HepG2 (cell line): ENCODE measurements around the gene PRR33. TPM values are rescaled to one million over a fixed set of nuclear protein-coding genes. Genes with fewer than 3 reads are reported as not detected.

ENCODE experiments used
- ATAC-seq: fragments of 200-7000 bp; cut with Tn5 transposase; 3 replicates; pipeline ENCODE4 v1.9.1; 2020; ENCODE audit warnings: mild to moderate bottlenecking, moderate library complexity
- BruUV-seq: library from RNA; stranded (reverse); fragments of 400-500 nt; replicated peaks from 2 replicates; lab custom pipeline; 2021; lab: Mats Ljungman, UMichigan
- CTCF ChIA-PET: fragments of 300-600 bp; formaldehyde crosslinking; extraction: SDS; loops from one replicate; lab custom pipeline; 2021; ENCODE audit warnings: low total read pairs, inconsistent platforms, low intra/inter-chr PET ratio; lab: Yijun Ruan, JAX
- POLR2A ChIA-PET: fragments of 350-600 bp; sonication (Branson Sonifier 250); formaldehyde crosslinking; loops from one replicate; lab custom pipeline; 2020; ENCODE audit warnings: antibody characterized with exemption, inconsistent platforms; lab: Yijun Ruan, JAX
- DNase-seq: peaks from one replicate; pipeline ENCODE4 v3.0.0-alpha.2; 2015; ENCODE audit warnings: low spot score
- FAIRE-seq: peaks from 3 replicates; lab custom pipeline; 2011; peaks lifted over from hg19 to GRCh38; lab: Jason Lieb, UNC
- H2AFZ ChIP-seq: one replicate; pipeline ENCODE4 v1.6.1; 2011; ENCODE audit warnings: low read length, inconsistent platforms
- H3K27ac ChIP-seq: fragments of 300-600 bp; 3 replicates; pipeline ENCODE4 v1.8.0; 2011; ENCODE audit warnings: mixed run types, mild to moderate bottlenecking, mixed read lengths, low read length, inconsistent platforms; ENCODE audit not compliant: insufficient read depth; ENCODE audit errors: extremely low read length
- H3K27me3 ChIP-seq, 2 experiments: fragments of 200-600 bp in 1 of 2; 2 replicates in 1 of 2; 3 replicates in 1 of 2; pipeline versions ENCODE4 v1.6.0 to v1.8.0; 2011; ENCODE audit warnings: low read length in 2 of 2, mild to moderate bottlenecking in 2 of 2, moderate library complexity in 2 of 2, inconsistent platforms in 1 of 2; ENCODE audit not compliant: insufficient read depth in 2 of 2, control insufficient read depth in 1 of 2
- H3K36me3 ChIP-seq, 2 experiments: fragments of 200-600 bp in 1 of 2; replicated peaks in 1 of 2; 2 replicates in 1 of 2; 3 replicates in 1 of 2; pipeline versions ENCODE4 v1.5.1 to v1.8.0; 2011; ENCODE audit warnings: low read length in 2 of 2, inconsistent platforms in 1 of 2; ENCODE audit not compliant: insufficient read depth in 2 of 2, control insufficient read depth in 1 of 2
- H3K4me1 ChIP-seq: 2 replicates; pipeline ENCODE4 v1.5.1; 2012; ENCODE audit warnings: low read length, inconsistent platforms; ENCODE audit not compliant: insufficient read depth
- H3K4me2 ChIP-seq: 2 replicates; pipeline ENCODE4 v1.6.0; 2011; ENCODE audit warnings: low read depth, low read length, inconsistent platforms
- H3K4me3 ChIP-seq, 3 experiments: fragments of 200-600 bp in 1 of 3; sonication (generic), shearing (Covaris generic) in 1 of 3; replicated peaks in 1 of 3; 2 replicates each; pipeline ENCODE4 v1.5.1; 2011 to 2016; ENCODE audit warnings: low read length in 3 of 3, inconsistent platforms in 2 of 3, low read depth in 2 of 3, mild to moderate bottlenecking in 2 of 3, control low read depth in 1 of 3, mixed read lengths in 1 of 3; ENCODE audit not compliant: insufficient read depth in 1 of 3
- H3K79me2 ChIP-seq: one replicate; pipeline ENCODE4 v1.6.1; 2011; ENCODE audit warnings: low read length, inconsistent platforms; ENCODE audit not compliant: insufficient read depth
- H3K9ac ChIP-seq: 2 replicates; pipeline ENCODE4 v1.6.0; 2011; ENCODE audit warnings: mild to moderate bottlenecking, low read depth, low read length, inconsistent platforms; ENCODE audit not compliant: insufficient read depth
- H3K9me3 ChIP-seq: 2 replicates; pipeline ENCODE4 v1.5.1; 2012; ENCODE audit warnings: mild to moderate bottlenecking, low read length
- H4K20me1 ChIP-seq: 2 replicates; pipeline ENCODE4 v1.6.0; 2011; ENCODE audit warnings: inconsistent platforms, mild to moderate bottlenecking, low read length, moderate library complexity; ENCODE audit not compliant: insufficient read depth
- IKZF4 ChIP-seq: sonication (generic); formaldehyde crosslinking; IDR thresholded peaks from 2 replicates; pipeline ENCODE4 v1.5.1; 2020; ENCODE audit warnings: borderline replicate concordance, mild to moderate bottlenecking, low read depth, missing genetic modification reagents; ENCODE audit errors: not compliant biosample characterization
- MAFG ChIP-seq: sonication (generic); formaldehyde crosslinking; IDR thresholded peaks from 2 replicates; pipeline ENCODE4 v1.5.1; 2020; ENCODE audit warnings: mild to moderate bottlenecking, missing genetic modification reagents
- NR3C1 ChIP-seq: sonication (generic); formaldehyde crosslinking; IDR thresholded peaks from 2 replicates; pipeline ENCODE4 v1.4.0; 2020; ENCODE audit warnings: missing genetic modification reagents
- XBP1 ChIP-seq: sonication (generic); formaldehyde crosslinking; IDR thresholded peaks from 2 replicates; pipeline ENCODE4 v1.5.0; 2020; ENCODE audit warnings: missing genetic modification reagents
- WGBS: methylation state at CpG from one replicate; pipeline ENCODE4 v1.1.6; 2017; ENCODE audit warnings: low lambda C conversion rate; 5-methylcytosine and 5-hydroxymethylcytosine counted together
- in situ Hi-C: cut with HindIII; loops from 2 replicates; pipeline ENCODE4 v1.10.0; 2017; ENCODE audit warnings: low pct_unique_long_range_greater_than_20kb; ENCODE audit not compliant: extremely low pct_ligation_motif_present
- intact Hi-C: fragments of 100-400 bp; cut with micrococcal nuclease; formaldehyde crosslinking; loops from one replicate; pipeline ENCODE4 v1.10.0; 2022; ENCODE audit not compliant: unreplicated experiment
- polyA plus RNA-seq, 8 experiments: library from polyadenylated mRNA; depleted of rRNA in 3 of 8; stranded (reverse) in 7 of 8; unstranded in 1 of 8; fragments of >200 nt; fragmentation: Illumina TruSeq in 4 of 8; extraction: Trizol in 4 of 8; gene quantifications; 2 replicates each; pipeline versions ENCODE4 v1.2.1 to v1.2.3, GENCODE V29; 2011 to 2016; ENCODE audit warnings: low read depth in 4 of 8, missing spikeins in 1 of 8, mixed read lengths in 1 of 8; ENCODE audit not compliant: insufficient read depth in 1 of 8
- total RNA-seq, 5 experiments: library from RNA; depleted of rRNA; stranded (reverse); fragments of >200 nt; fragmentation: Illumina TruSeq; extraction: Trizol; gene quantifications; 2 replicates each; pipeline ENCODE4 v1.2.3, GENCODE V29; 2016; ENCODE audit warnings: low read depth in 1 of 5
- TF ChIP-seq, protein P1 (sequence below): IDR thresholded peaks from 2 replicates; pipeline ENCODE4 v1.6.1; 2012; ENCODE audit warnings: low read length, improper control_type of control experiment
- TF ChIP-seq, protein P2 (sequence below): sonication (generic); formaldehyde crosslinking; IDR thresholded peaks from 2 replicates; pipeline ENCODE4 v1.4.0; 2020; ENCODE audit warnings: low read depth, missing genetic modification reagents

The PRR33 gene
- total and polyA plus RNA-seq, 2 of the 13 experiments (the other 11 are each of a cell fraction or from before 2014, with no cell fraction given): not detected

DNA sequence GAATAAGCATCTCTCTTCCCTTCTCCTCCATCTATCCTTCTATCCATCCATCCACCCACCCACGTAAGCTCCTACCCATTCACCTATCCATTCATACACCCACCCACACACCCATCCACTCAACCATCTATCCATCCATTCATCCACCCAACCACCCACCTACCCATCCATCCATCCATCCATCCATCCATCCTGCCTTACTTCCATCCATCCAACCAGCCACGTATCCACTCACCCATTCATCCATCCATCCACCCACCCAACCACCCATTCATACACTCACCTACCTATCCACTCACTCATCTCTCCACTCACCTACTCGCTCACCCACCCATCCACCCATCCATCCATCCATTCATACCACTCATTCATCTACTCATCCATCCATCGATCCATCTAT is 41.0 kb upstream of the PRR33 start:
- Histone ChIP-seq H3K4me1 (no peaks in the 10 kb centered on the region), H3K27me3 (peaks cover 24 to 73% of the 10 kb centered on the region in 2 experiments), H3K27ac (no peak overlapping the region), H3K4me3 (no peak overlapping the region), H3K4me2 (no peak overlapping the region), H3K9ac (no peak overlapping the region), H3K9me3 (no peaks in the 10 kb centered on the region), H3K79me2 (no peaks in the 10 kb centered on the region), H4K20me1 (no peaks in the 10 kb centered on the region), H2AFZ (no peak overlapping the region), H3K36me3 (no peaks in the 10 kb centered on the region)
- intact Hi-C loops (no loop called here), in situ Hi-C loops (no loop called here)
- FAIRE-seq (no peak), ATAC-seq (no peak), DNase-seq (no peak)
- ChIA-PET CTCF (no interaction called here), POLR2A (no interaction called here)
- no TSS peak for BruUV-seq
- WGBS: 18% methylated on average over 4 of the region's 4 CpGs
- TF ChIP-seq XBP1 (CRISPR knock-in tag) (no peak), MAFG (no peak), IKZF4 (CRISPR knock-in tag) (no peak), NR3C1 (no peak)
- TF ChIP-seq, protein P1, sequence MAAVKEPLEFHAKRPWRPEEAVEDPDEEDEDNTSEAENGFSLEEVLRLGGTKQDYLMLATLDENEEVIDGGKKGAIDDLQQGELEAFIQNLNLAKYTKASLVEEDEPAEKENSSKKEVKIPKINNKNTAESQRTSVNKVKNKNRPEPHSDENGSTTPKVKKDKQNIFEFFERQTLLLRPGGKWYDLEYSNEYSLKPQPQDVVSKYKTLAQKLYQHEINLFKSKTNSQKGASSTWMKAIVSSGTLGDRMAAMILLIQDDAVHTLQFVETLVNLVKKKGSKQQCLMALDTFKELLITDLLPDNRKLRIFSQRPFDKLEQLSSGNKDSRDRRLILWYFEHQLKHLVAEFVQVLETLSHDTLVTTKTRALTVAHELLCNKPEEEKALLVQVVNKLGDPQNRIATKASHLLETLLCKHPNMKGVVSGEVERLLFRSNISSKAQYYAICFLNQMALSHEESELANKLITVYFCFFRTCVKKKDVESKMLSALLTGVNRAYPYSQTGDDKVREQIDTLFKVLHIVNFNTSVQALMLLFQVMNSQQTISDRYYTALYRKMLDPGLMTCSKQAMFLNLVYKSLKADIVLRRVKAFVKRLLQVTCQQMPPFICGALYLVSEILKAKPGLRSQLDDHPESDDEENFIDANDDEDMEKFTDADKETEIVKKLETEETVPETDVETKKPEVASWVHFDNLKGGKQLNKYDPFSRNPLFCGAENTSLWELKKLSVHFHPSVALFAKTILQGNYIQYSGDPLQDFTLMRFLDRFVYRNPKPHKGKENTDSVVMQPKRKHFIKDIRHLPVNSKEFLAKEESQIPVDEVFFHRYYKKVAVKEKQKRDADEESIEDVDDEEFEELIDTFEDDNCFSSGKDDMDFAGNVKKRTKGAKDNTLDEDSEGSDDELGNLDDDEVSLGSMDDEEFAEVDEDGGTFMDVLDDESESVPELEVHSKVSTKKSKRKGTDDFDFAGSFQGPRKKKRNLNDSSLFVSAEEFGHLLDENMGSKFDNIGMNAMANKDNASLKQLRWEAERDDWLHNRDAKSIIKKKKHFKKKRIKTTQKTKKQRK: no peak
- TF ChIP-seq, protein P2, sequence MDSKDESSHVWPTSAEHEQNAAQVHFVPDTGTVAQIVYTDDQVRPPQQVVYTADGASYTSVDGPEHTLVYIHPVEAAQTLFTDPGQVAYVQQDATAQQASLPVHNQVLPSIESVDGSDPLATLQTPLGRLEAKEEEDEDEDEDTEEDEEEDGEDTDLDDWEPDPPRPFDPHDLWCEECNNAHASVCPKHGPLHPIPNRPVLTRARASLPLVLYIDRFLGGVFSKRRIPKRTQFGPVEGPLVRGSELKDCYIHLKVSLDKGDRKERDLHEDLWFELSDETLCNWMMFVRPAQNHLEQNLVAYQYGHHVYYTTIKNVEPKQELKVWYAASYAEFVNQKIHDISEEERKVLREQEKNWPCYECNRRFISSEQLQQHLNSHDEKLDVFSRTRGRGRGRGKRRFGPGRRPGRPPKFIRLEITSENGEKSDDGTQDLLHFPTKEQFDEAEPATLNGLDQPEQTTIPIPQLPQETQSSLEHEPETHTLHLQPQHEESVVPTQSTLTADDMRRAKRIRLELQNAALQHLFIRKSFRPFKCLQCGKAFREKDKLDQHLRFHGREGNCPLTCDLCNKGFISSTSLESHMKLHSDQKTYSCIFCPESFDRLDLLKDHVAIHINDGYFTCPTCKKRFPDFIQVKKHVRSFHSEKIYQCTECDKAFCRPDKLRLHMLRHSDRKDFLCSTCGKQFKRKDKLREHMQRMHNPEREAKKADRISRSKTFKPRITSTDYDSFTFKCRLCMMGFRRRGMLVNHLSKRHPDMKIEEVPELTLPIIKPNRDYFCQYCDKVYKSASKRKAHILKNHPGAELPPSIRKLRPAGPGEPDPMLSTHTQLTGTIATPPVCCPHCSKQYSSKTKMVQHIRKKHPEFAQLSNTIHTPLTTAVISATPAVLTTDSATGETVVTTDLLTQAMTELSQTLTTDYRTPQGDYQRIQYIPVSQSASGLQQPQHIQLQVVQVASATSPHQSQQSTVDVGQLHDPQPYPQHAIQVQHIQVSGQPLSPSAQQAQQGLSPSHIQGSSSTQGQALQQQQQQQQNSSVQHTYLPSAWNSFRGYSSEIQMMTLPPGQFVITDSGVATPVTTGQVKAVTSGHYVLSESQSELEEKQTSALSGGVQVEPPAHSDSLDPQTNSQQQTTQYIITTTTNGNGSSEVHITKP (CRISPR knock-in tag): no peak
